ENCODE results near the gene MAML3. TPM values are rescaled to one million over a fixed set of nuclear protein-coding genes. Genes with fewer than 3 reads are reported as not detected.
A peak's percentile ranks its signal among the peaks of the same experiment; 100 is the strongest.

The MAML3 gene
- total RNA-seq, 1 donor: 6.5 TPM

- no peak for TF ChIP-seq CTCF (IDR thresholded peaks at IDR 0.05; ENCODE audit: insufficient read depth, low read depth, low read length)
- no peak overlapping the region for H3K4me3 ChIP-seq (ENCODE audit: low read depth, low read length)
- DNase-seq (ENCODE audit: low read depth): no peak
These were observed 57.5 kb downstream of the MAML3 start for GRCh38 chr4:140096483-140096861.

- DNase-seq (ENCODE audit: low read depth): peak; percentile 96
- TF ChIP-seq CTCF (IDR thresholded peaks at IDR 0.05; ENCODE audit: insufficient read depth, low read depth, low read length): no peak
- no peak overlapping the region for H3K4me3 ChIP-seq (ENCODE audit: low read depth, low read length)
These were observed 58.1 kb downstream of the MAML3 start for GRCh38 chr4:140095694-140096482.

GRCh38 chr4:140094438-140095420, 59.3 kb downstream of the MAML3 start:
- H3K4me3 ChIP-seq (ENCODE audit: low read depth, low read length): no peak overlapping the region
- no peak for TF ChIP-seq CTCF (IDR thresholded peaks at IDR 0.05; ENCODE audit: insufficient read depth, low read depth, low read length)
- no peak for DNase-seq (ENCODE audit: low read depth)

- DNase-seq (ENCODE audit: low read depth): no peak
- H3K4me3 ChIP-seq (ENCODE audit: low read depth, low read length): peak overlapping the region; percentile 22
- TF ChIP-seq CTCF (IDR thresholded peaks at IDR 0.05; ENCODE audit: insufficient read depth, low read depth, low read length): no peak
These were observed 61.7 kb downstream of the MAML3 start for GRCh38 chr4:140092094-140092851.

GRCh38 chr4:140091305-140091704, 62.7 kb downstream of the MAML3 start:
- H3K4me3 ChIP-seq (ENCODE audit: low read depth, low read length): no peak overlapping the region
- TF ChIP-seq CTCF (IDR thresholded peaks at IDR 0.05; ENCODE audit: insufficient read depth, low read depth, low read length): no peak
- peak; percentile 61 for DNase-seq (ENCODE audit: low read depth)

- no peak for DNase-seq (ENCODE audit: low read depth)
- no peak for TF ChIP-seq CTCF (IDR thresholded peaks at IDR 0.05; ENCODE audit: insufficient read depth, low read depth, low read length)
- H3K4me3 ChIP-seq (ENCODE audit: low read depth, low read length): no peak overlapping the region
These were observed 63.7 kb downstream of the MAML3 start for GRCh38 chr4:140090215-140090731.

Measured in fibroblast of villous mesenchyme (primary cell).